Measurements from ENCODE around the gene CYREN.
"Not testable (repeated sequence)": the region's sequence is repeated elsewhere in the genome, so short reads cannot be mapped to it uniquely, and the experiment has no call there.

CYREN gene

DNA sequence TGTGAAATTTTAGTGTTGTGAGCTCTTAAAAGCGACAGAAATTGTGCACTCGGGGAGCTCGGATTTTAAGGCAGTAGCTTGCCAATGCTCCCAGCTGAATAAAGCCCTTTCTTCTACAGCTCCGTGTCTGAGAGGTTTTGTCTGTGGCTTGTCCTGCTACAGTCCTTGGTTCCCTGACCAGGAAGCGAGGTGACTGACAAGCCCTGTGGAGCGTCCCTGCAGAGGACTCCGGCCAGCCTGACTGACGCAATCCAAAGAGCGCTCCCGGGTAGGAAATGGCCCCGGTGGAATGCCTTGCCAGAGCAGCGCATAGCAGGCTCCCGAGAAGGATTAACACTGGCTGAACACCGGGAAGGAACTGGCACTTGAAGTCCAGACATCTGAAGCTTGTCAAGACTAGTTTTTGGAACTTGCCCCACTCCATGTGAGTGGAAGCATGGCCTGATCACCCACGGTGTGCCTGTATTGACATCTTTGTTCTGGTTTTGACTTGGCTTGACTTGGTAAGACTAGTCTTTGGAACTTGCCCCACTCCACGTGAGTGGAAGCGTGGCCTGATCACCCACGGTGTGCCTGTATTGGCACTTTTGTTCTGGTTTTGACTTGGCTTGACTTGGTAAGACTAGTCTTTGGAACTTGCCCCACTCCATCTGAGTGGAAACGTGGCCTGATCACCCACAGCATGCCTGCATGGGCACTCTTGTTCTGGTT is 1.2 kb upstream of the CYREN start:
- H3K36me3 ChIP-seq (ENCODE audit: control insufficient read depth in 1 of 2, insufficient read depth in 2 of 2, low read length in 2 of 2); H3K4me3 ChIP-seq (ENCODE audit: low read depth in 1 of 2, low read length in 2 of 2); H3K9me3 ChIP-seq (ENCODE audit: control insufficient read depth in 1 of 2, low read length in 2 of 2); H3K27me3 ChIP-seq (ENCODE audit: low read depth, low read length): not testable (repeated sequence)
- peaks cover 0 to 30% of the 10 kb centered on the region in 2 donors for H3K4me1 ChIP-seq (ENCODE audit: control insufficient read depth in 1 of 2, insufficient read depth in 2 of 2, low read length in 2 of 2)
- peak overlapping the region; percentile 49 for H3K27ac ChIP-seq (ENCODE audit: low read length)

DNA sequence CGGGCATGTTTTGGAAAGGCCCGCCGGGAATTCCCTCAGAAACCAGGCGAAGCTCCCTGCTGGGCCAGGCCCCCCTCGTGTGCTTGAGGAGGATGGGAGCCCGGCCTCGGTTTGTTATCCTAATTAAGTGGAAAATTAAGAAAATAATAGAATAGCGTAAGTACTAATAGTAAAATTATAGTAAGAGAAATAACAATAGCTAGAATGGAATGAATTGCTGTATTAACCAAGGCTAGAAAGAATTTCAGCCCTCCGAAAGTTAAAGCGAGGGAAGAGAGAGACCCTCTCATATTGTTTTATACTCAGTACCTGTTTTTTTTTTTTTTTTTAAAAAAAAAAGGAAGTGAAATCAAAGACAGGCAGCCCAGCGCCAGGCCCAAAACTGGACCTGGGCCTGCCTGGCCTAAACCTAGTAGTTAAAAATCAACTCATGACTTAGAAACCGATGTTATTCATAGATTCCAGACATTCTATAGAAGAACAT is 533 bp upstream of the CYREN start:
- peak overlapping the region; percentile 42 to 94 for H3K4me3 ChIP-seq (ENCODE audit: low read depth in 1 of 2, low read length in 2 of 2)

GRCh38 chr7:135169964-135170273 is 588 bp downstream of the CYREN start:
- Histone ChIP-seq H3K27me3 (ENCODE audit: low read depth, low read length) (no peaks in the 10 kb centered on the region), H3K9me3 (ENCODE audit: control insufficient read depth in 1 of 2, low read length in 2 of 2) (no peaks in the 10 kb centered on the region), H3K4me1 (ENCODE audit: control insufficient read depth in 1 of 2, insufficient read depth in 2 of 2, low read length in 2 of 2) (peaks cover 0 to 43% of the 10 kb centered on the region in 2 donors), H3K27ac (ENCODE audit: low read length) (peak overlapping the region; percentile 84), H3K36me3 (ENCODE audit: control insufficient read depth in 1 of 2, insufficient read depth in 2 of 2, low read length in 2 of 2) (peaks cover 16 to 27% of the 10 kb centered on the region in 2 donors), H3K4me3 (ENCODE audit: low read depth in 1 of 2, low read length in 2 of 2) (peak overlapping the region; percentile 83 to 94)

More for the DNA sequence above, 533 bp upstream of the CYREN start:
- Histone ChIP-seq H3K36me3 (ENCODE audit: control insufficient read depth in 1 of 2, insufficient read depth in 2 of 2, low read length in 2 of 2) (peaks cover 12 to 16% of the 10 kb centered on the region in 2 donors), H3K4me1 (ENCODE audit: control insufficient read depth in 1 of 2, insufficient read depth in 2 of 2, low read length in 2 of 2) (peaks cover 0 to 36% of the 10 kb centered on the region in 2 donors), H3K27ac (ENCODE audit: low read length) (peak overlapping the region; percentile 84)
- not testable (repeated sequence) for H3K9me3 ChIP-seq (ENCODE audit: control insufficient read depth in 1 of 2, low read length in 2 of 2); H3K27me3 ChIP-seq (ENCODE audit: low read depth, low read length)

DNA sequence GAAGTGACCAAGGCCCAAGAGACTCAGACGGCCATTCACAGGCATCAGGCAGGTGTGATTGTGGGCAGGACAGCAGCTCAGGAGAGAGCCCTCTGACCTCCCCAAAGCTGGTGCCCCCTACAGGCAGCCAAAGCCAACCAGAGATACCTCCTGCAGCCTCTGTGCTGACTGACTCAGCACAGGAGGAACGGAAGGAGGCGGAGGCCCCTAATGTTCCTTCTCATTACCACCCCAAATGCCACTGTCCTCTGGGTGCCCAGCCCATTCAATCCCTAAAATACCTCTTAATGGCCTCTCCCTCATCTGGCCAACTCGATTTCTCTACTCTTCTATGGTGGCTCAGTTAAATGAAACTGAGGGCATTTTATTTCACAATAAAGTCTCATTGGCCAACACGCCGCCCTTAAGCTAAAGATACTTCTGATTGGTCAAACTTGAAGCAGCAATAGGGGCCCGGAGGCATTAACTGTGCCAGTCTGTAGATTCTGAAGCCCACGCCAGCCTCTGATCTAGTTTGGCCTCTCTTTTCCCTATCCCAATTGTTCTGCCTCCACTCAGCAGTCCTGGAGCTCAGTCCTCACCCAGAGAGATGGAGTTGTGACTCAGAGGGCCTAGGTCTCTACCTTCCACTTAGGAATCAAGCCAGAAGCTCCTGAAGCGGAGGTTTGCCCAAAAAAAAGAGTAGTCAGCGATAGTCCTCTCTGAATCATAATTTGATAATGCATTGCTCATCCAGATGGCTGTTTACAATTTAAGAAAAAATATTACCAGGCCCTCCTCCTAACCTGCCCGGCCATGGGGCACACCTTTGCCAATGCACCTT is 1.2 kb downstream of the CYREN start:
- peaks cover 16 to 33% of the 10 kb centered on the region in 2 donors for H3K36me3 ChIP-seq (ENCODE audit: control insufficient read depth in 1 of 2, insufficient read depth in 2 of 2, low read length in 2 of 2)
- peaks cover 0 to 43% of the 10 kb centered on the region in 2 donors for H3K4me1 ChIP-seq (ENCODE audit: control insufficient read depth in 1 of 2, insufficient read depth in 2 of 2, low read length in 2 of 2)
- H3K27me3 ChIP-seq (ENCODE audit: low read depth, low read length), result no peaks in the 10 kb centered on the region
- H3K4me3 ChIP-seq (ENCODE audit: low read depth in 1 of 2, low read length in 2 of 2), result peak overlapping the region; percentile 83 to 94
- no peaks in the 10 kb centered on the region for H3K9me3 ChIP-seq (ENCODE audit: control insufficient read depth in 1 of 2, low read length in 2 of 2)
- peak overlapping the region; percentile 84 for H3K27ac ChIP-seq (ENCODE audit: low read length)

GRCh38 chr7:135168489-135169140 is 1.9 kb downstream of the CYREN start:
- Histone ChIP-seq H3K4me3 (ENCODE audit: low read depth in 1 of 2, low read length in 2 of 2) (peak overlapping the region in 1 of 2 donors; percentile 94), H3K27me3 (ENCODE audit: low read depth, low read length) (no peaks in the 10 kb centered on the region), H3K27ac (ENCODE audit: low read length) (no peak overlapping the region), H3K9me3 (ENCODE audit: control insufficient read depth in 1 of 2, low read length in 2 of 2) (no peaks in the 10 kb centered on the region), H3K36me3 (ENCODE audit: control insufficient read depth in 1 of 2, insufficient read depth in 2 of 2, low read length in 2 of 2) (peaks cover 16 to 33% of the 10 kb centered on the region in 2 donors), H3K4me1 (ENCODE audit: control insufficient read depth in 1 of 2, insufficient read depth in 2 of 2, low read length in 2 of 2) (peaks cover 0 to 43% of the 10 kb centered on the region in 2 donors)

GRCh38 chr7:135168001-135168400 is 2.5 kb downstream of the CYREN start:
- Histone ChIP-seq H3K36me3 (ENCODE audit: control insufficient read depth in 1 of 2, insufficient read depth in 2 of 2, low read length in 2 of 2) (peaks cover 16 to 33% of the 10 kb centered on the region in 2 donors), H3K27ac (ENCODE audit: low read length) (no peak overlapping the region), H3K4me1 (ENCODE audit: control insufficient read depth in 1 of 2, insufficient read depth in 2 of 2, low read length in 2 of 2) (peaks cover 0 to 43% of the 10 kb centered on the region in 2 donors), H3K9me3 (ENCODE audit: control insufficient read depth in 1 of 2, low read length in 2 of 2) (no peaks in the 10 kb centered on the region), H3K27me3 (ENCODE audit: low read depth, low read length) (no peaks in the 10 kb centered on the region), H3K4me3 (ENCODE audit: low read depth in 1 of 2, low read length in 2 of 2) (peak overlapping the region in 1 of 2 donors; percentile 94)

DNA sequence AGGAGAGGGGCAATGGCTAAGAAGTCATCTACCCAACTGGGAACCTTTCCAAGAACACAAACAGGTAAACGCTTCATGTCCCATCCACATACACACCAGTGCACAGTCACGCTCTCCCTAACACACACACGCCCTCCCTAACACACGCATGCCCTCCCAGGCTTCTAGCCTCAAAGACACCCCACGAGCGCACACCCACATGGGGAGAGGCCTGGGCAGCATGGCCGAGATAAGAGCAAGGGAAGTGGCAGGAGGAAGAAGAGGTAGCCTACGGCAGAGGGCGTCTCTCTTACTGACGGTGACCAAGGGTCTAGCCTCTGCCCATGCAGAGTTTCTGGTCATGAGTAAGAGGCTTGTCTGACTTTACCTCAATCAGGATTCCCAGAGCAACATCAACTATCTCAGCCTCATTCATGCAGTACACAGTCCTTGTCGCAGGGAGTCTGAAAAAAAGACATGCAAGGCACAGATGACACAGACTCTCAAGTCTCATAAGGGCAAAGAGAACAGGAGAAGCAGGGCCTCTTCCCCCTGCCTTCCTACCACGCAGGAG is 3.1 kb downstream of the CYREN start:
- Histone ChIP-seq H3K4me3 (ENCODE audit: low read depth in 1 of 2, low read length in 2 of 2) (no peak overlapping the region), H3K4me1 (ENCODE audit: control insufficient read depth in 1 of 2, insufficient read depth in 2 of 2, low read length in 2 of 2) (peaks cover 0 to 43% of the 10 kb centered on the region in 2 donors)

DNA sequence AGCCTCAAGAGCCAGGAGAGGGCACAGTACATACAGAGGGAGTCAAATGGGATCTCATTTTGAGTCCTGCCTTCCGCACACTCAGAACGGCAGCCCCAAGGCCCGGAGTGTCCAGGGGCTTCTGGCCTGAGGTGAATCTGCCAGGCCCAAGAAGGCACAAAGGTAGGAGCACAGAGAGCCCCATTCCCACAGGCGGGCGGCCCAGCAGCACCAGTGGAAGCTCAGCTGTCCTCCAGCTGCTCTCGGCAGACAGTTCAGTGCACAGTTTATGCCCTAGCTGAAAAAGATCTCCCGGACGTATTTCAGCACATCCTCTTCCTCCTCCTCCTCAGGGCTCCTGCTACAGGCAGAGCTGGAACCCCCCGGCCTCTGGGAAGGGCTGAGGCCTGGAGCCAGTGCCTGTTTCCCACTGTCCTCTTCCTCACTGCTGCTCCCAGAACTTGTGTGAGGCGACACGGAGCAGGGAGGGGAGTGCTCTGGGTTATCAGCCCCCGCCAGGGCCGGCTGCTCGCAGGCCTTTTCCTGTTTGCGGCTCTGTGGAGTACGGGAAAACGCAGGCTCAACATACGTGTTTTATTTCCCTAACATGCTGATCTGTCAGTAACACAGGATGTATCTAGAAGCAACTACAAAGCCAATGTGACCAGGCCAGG is 4.0 kb downstream of the CYREN start:
- Histone ChIP-seq H3K9me3 (ENCODE audit: control insufficient read depth in 1 of 2, low read length in 2 of 2) (no peaks in the 10 kb centered on the region), H3K27me3 (ENCODE audit: low read depth, low read length) (no peaks in the 10 kb centered on the region), H3K4me1 (ENCODE audit: control insufficient read depth in 1 of 2, insufficient read depth in 2 of 2, low read length in 2 of 2) (peaks cover 0 to 45% of the 10 kb centered on the region in 2 donors), H3K27ac (ENCODE audit: low read length) (peak overlapping the region; percentile 22), H3K36me3 (ENCODE audit: control insufficient read depth in 1 of 2, insufficient read depth in 2 of 2, low read length in 2 of 2) (peaks cover 16 to 33% of the 10 kb centered on the region in 2 donors), H3K4me3 (ENCODE audit: low read depth in 1 of 2, low read length in 2 of 2) (no peak overlapping the region)

More for the DNA sequence above, 3.1 kb downstream of the CYREN start:
- Histone ChIP-seq H3K27me3 (ENCODE audit: low read depth, low read length) (no peaks in the 10 kb centered on the region), H3K27ac (ENCODE audit: low read length) (no peak overlapping the region), H3K36me3 (ENCODE audit: control insufficient read depth in 1 of 2, insufficient read depth in 2 of 2, low read length in 2 of 2) (peaks cover 16 to 33% of the 10 kb centered on the region in 2 donors), H3K9me3 (ENCODE audit: control insufficient read depth in 1 of 2, low read length in 2 of 2) (no peaks in the 10 kb centered on the region)

GRCh38 chr7:135165862-135166261 is 4.6 kb downstream of the CYREN start:
- Histone ChIP-seq H3K4me3 (ENCODE audit: low read depth in 1 of 2, low read length in 2 of 2) (no peak overlapping the region), H3K27ac (ENCODE audit: low read length) (no peak overlapping the region), H3K36me3 (ENCODE audit: control insufficient read depth in 1 of 2, insufficient read depth in 2 of 2, low read length in 2 of 2) (peaks cover 16 to 33% of the 10 kb centered on the region in 2 donors), H3K4me1 (ENCODE audit: control insufficient read depth in 1 of 2, insufficient read depth in 2 of 2, low read length in 2 of 2) (peaks cover 0 to 49% of the 10 kb centered on the region in 2 donors), H3K27me3 (ENCODE audit: low read depth, low read length) (no peaks in the 10 kb centered on the region), H3K9me3 (ENCODE audit: control insufficient read depth in 1 of 2, low read length in 2 of 2) (no peaks in the 10 kb centered on the region)

- peaks cover under 1 to 60% of the 10 kb centered on the region in 2 donors for H3K4me1 ChIP-seq (ENCODE audit: control insufficient read depth in 1 of 2, insufficient read depth in 2 of 2, low read length in 2 of 2)
Observed at GRCh38 chr7:135164357-135165061, 6.0 kb downstream of the CYREN start.

More at GRCh38 chr7:135164357-135165061, 6.0 kb downstream of the CYREN start:
- Histone ChIP-seq H3K36me3 (ENCODE audit: control insufficient read depth in 1 of 2, insufficient read depth in 2 of 2, low read length in 2 of 2) (peaks cover 16 to 33% of the 10 kb centered on the region in 2 donors), H3K27ac (ENCODE audit: low read length) (no peak overlapping the region), H3K27me3 (ENCODE audit: low read depth, low read length) (no peaks in the 10 kb centered on the region), H3K9me3 (ENCODE audit: control insufficient read depth in 1 of 2, low read length in 2 of 2) (no peaks in the 10 kb centered on the region), H3K4me3 (ENCODE audit: low read depth in 1 of 2, low read length in 2 of 2) (no peak overlapping the region)
